IMR-90 (cell line): Measurements from ENCODE around the gene NUDCD3. TPM values are rescaled to one million over a fixed set of nuclear protein-coding genes. Genes with fewer than 3 reads are reported as not detected.
A peak's percentile ranks its signal among the peaks of the same experiment; 100 is the strongest.

ENCODE experiments used
- ATAC-seq: fragments of 200-7000 bp; cut with Tn5 transposase; 2 replicates; pipeline ENCODE4 v1.9.1; 2020; ENCODE audit warnings: low read depth, mild to moderate bottlenecking, moderate library complexity
- BruUV-seq: library from RNA; stranded (reverse); fragments of 400-500 nt; replicated peaks from 2 replicates; lab custom pipeline; 2021; lab: Mats Ljungman, UMichigan
- CTCF ChIA-PET: fragments of 300-600 bp; formaldehyde crosslinking; extraction: SDS; loops from one replicate; lab custom pipeline; 2021; ENCODE audit warnings: antibody characterized with exemption; lab: Yijun Ruan, JAX
- POLR2A ChIA-PET: fragments of 300-600 bp; sonication (Branson Sonifier 250); formaldehyde crosslinking; loops from one replicate; lab custom pipeline; 2022; ENCODE audit warnings: antibody characterized with exemption; ENCODE audit not compliant: unreplicated experiment; lab: Charles Lee
- DNase-seq: peaks from one replicate; pipeline ENCODE4 v3.0.0; 2013
- H2AFZ ChIP-seq: replicated peaks from 2 replicates; pipeline ENCODE3; 2013; ENCODE audit warnings: low read length, mild to moderate bottlenecking; ENCODE audit not compliant: poor library complexity
- H2AK5ac ChIP-seq: 2 replicates; pipeline ENCODE4 v1.6.1; 2013; ENCODE audit warnings: low read depth, low read length, inconsistent platforms
- H2AK9ac ChIP-seq: replicated peaks from 2 replicates; pipeline ENCODE3; 2013; ENCODE audit warnings: mild to moderate bottlenecking, low read depth, low read length, moderate library complexity; ENCODE audit not compliant: poor library complexity
- H2BK120ac ChIP-seq: 2 replicates; pipeline ENCODE4 v1.6.1; 2013; ENCODE audit warnings: low read depth, low read length, inconsistent platforms
- H2BK15ac ChIP-seq: 3 replicates; pipeline ENCODE4 v1.6.1; 2013; ENCODE audit warnings: low read depth, low read length, inconsistent platforms
- H2BK20ac ChIP-seq: 2 replicates; pipeline ENCODE4 v1.6.1; 2013; ENCODE audit warnings: low read depth, mild to moderate bottlenecking, inconsistent platforms, low read length, moderate library complexity
- H2BK5ac ChIP-seq: 2 replicates; pipeline ENCODE4 v1.6.1; 2013; ENCODE audit warnings: mild to moderate bottlenecking, low read depth, low read length, inconsistent platforms; ENCODE audit not compliant: poor library complexity, severe bottlenecking
- H3K14ac ChIP-seq: replicated peaks from 2 replicates; pipeline ENCODE4 v1.6.1; 2013; ENCODE audit warnings: low read depth, low read length, inconsistent platforms
- H3K18ac ChIP-seq: 2 replicates; pipeline ENCODE4 v1.6.1; 2013; ENCODE audit warnings: low read depth, low read length, control low read depth
- H3K23ac ChIP-seq: 2 replicates; pipeline ENCODE4 v1.6.1; 2013; ENCODE audit warnings: low read depth, low read length, inconsistent platforms
- H3K27ac ChIP-seq: 2 replicates; pipeline ENCODE4 v1.5.1; 2013; ENCODE audit warnings: mild to moderate bottlenecking, control low read depth, low read length; ENCODE audit not compliant: insufficient read depth
- H3K27me3 ChIP-seq: 2 replicates; pipeline ENCODE4 v1.6.1; 2013; ENCODE audit warnings: low read length; ENCODE audit not compliant: control insufficient read depth, insufficient read depth
- H3K36me3 ChIP-seq: 2 replicates; pipeline ENCODE4 v1.6.1; 2013; ENCODE audit warnings: low read length, mixed read lengths; ENCODE audit not compliant: control insufficient read depth, insufficient read depth
- H3K4ac ChIP-seq: 2 replicates; pipeline ENCODE4 v1.6.1; 2013; ENCODE audit warnings: low read depth, low read length, inconsistent platforms
- H3K4me1 ChIP-seq: 2 replicates; pipeline ENCODE4 v1.6.1; 2013; ENCODE audit warnings: low read length, mixed read lengths; ENCODE audit not compliant: control insufficient read depth, insufficient read depth
- H3K4me2 ChIP-seq: 2 replicates; pipeline ENCODE4 v1.6.1; 2013; ENCODE audit warnings: low read depth, mild to moderate bottlenecking, control low read depth, low read length, moderate library complexity
- H3K4me3 ChIP-seq: 2 replicates; pipeline ENCODE4 v1.5.1; 2013; ENCODE audit warnings: low read depth, mild to moderate bottlenecking, control low read depth, low read length, moderate library complexity; ENCODE audit not compliant: insufficient read depth
- H3K56ac ChIP-seq: 2 replicates; pipeline ENCODE4 v1.6.1; 2013; ENCODE audit warnings: low read length, inconsistent platforms; ENCODE audit not compliant: insufficient read depth; ENCODE audit errors: extremely low read depth
- H3K79me1 ChIP-seq, 2 experiments: 2 replicates each; pipeline ENCODE4 v1.6.1; 2013; ENCODE audit warnings: low read length in 2 of 2, inconsistent platforms in 1 of 2, low read depth in 1 of 2
- H3K9ac ChIP-seq: 2 replicates; pipeline ENCODE4 v1.6.1; 2013; ENCODE audit warnings: low read depth, low read length, control low read depth
- H3K9me1 ChIP-seq: 2 replicates; pipeline ENCODE4 v1.6.1; 2013; ENCODE audit warnings: low read length, inconsistent platforms; ENCODE audit not compliant: insufficient read depth
- H3K9me3 ChIP-seq: 2 replicates; pipeline ENCODE4 v1.6.1; 2013; ENCODE audit warnings: low read length; ENCODE audit not compliant: control insufficient read depth, insufficient read depth
- H4K20me1 ChIP-seq: 2 replicates; pipeline ENCODE4 v1.6.1; 2013; ENCODE audit warnings: low read length, inconsistent platforms; ENCODE audit not compliant: insufficient read depth
- H4K5ac ChIP-seq: 2 replicates; pipeline ENCODE4 v1.6.1; 2013; ENCODE audit warnings: mild to moderate bottlenecking, low read depth, low read length, control low read depth
- H4K8ac ChIP-seq, 2 experiments: 2 replicates each; pipeline ENCODE4 v1.6.1; 2013; ENCODE audit warnings: low read depth in 2 of 2, low read length in 2 of 2, control low read depth in 1 of 2, inconsistent platforms in 1 of 2
- H4K91ac ChIP-seq: 2 replicates; pipeline ENCODE4 v1.6.1; 2013; ENCODE audit warnings: low read depth, low read length, inconsistent platforms; ENCODE audit not compliant: insufficient read depth
- BHLHE40 ChIP-seq: fragments of 150-350 bp; IDR thresholded peaks from 2 replicates; pipeline ENCODE4 v1.6.1; 2016; ENCODE audit warnings: mild to moderate bottlenecking, low read depth, low read length
- CEBPB ChIP-seq: IDR thresholded peaks from 2 replicates; pipeline ENCODE4 v1.6.1; 2012; ENCODE audit warnings: low read depth, low read length, improper control_type of control experiment
- CHD1 ChIP-seq: IDR thresholded peaks from 2 replicates; pipeline ENCODE4 v1.6.1; 2012; ENCODE audit warnings: low read depth, low read length, improper control_type of control experiment
- ELK1 ChIP-seq: fragments of 150-350 bp; IDR thresholded peaks from 2 replicates; pipeline ENCODE4 v1.6.1; 2016; ENCODE audit warnings: low read depth, mild to moderate bottlenecking, low read length, moderate library complexity, borderline replicate concordance
- FOS ChIP-seq: fragments of 150-350 bp; IDR thresholded peaks from 2 replicates; pipeline ENCODE4 v1.6.1; 2016; ENCODE audit warnings: low read depth, low read length
- MAFK ChIP-seq: IDR thresholded peaks from 2 replicates; pipeline ENCODE4 v1.6.1; 2012; ENCODE audit warnings: low read depth, low read length, improper control_type of control experiment
- MAZ ChIP-seq: IDR thresholded peaks from 2 replicates; pipeline ENCODE4 v1.6.1; 2012; ENCODE audit warnings: low read depth, mild to moderate bottlenecking, low read length, improper control_type of control experiment, moderate library complexity, borderline replicate concordance
- MXI1 ChIP-seq: IDR thresholded peaks from 2 replicates; pipeline ENCODE4 v1.6.1; 2012; ENCODE audit warnings: low read depth, mild to moderate bottlenecking, low read length, moderate library complexity, borderline replicate concordance
- NFE2L2 ChIP-seq: fragments of 150-350 bp; IDR thresholded peaks from 2 replicates; pipeline ENCODE4 v1.6.1; 2016; ENCODE audit warnings: low read depth, mild to moderate bottlenecking, low read length
- POLR2A ChIP-seq: IDR thresholded peaks from 2 replicates; pipeline ENCODE4 v1.6.1; 2012; ENCODE audit warnings: mild to moderate bottlenecking, low read depth, low read length
- RAD21 ChIP-seq: IDR thresholded peaks from 2 replicates; pipeline ENCODE4 v1.6.1; 2012; ENCODE audit warnings: low read length, improper control_type of control experiment
- RCOR1 ChIP-seq: IDR thresholded peaks from 2 replicates; pipeline ENCODE4 v1.6.1; 2012; ENCODE audit warnings: mild to moderate bottlenecking, low read length, improper control_type of control experiment; ENCODE audit not compliant: insufficient replicate concordance
- SMC3 ChIP-seq: fragments of 150-350 bp; IDR thresholded peaks from 2 replicates; pipeline ENCODE4 v1.6.1; 2016; ENCODE audit warnings: low read depth, mild to moderate bottlenecking, antibody characterized with exemption, low read length, moderate library complexity
- USF2 ChIP-seq: fragments of 150-350 bp; IDR thresholded peaks from 2 replicates; pipeline ENCODE4 v1.6.1; 2017; ENCODE audit warnings: mild to moderate bottlenecking, antibody characterized with exemption, low read length, low read depth
- WGBS, 2 experiments: methylation state at CpG; one replicate each; pipeline versions ENCODE4 v1.1.5 to v1.1.7; 2013; ENCODE audit warnings: missing lambda C conversion rate in 2 of 2; ENCODE audit not compliant: insufficient read length in 1 of 2; ENCODE audit errors: extremely low coverage in 2 of 2; 5-methylcytosine and 5-hydroxymethylcytosine counted together
- dilution Hi-C: fragments of 300-500 bp; cut with HindIII; formaldehyde crosslinking; loops from one replicate; pipeline ENCODE4 v1.14.3; 2018; ENCODE audit warnings: low sequenced_read_pairs; ENCODE audit not compliant: unreplicated experiment
- in situ Hi-C: fragments of 300-500 bp; cut with MboI; formaldehyde crosslinking; loops from 3 replicates; pipeline ENCODE4 v1.14.3; 2019; ENCODE audit warnings: low sequenced_read_pairs, inconsistent platforms, mixed read lengths
- intact Hi-C: fragments of 100-400 bp; cut with micrococcal nuclease; formaldehyde crosslinking; loops from 2 replicates; pipeline ENCODE4 v1.10.0; 2022
- polyA plus RNA-seq, 3 experiments: library from polyadenylated mRNA; depleted of rRNA; stranded (reverse); fragments of >200 nt; gene quantifications; 2 replicates each; pipeline ENCODE4 v1.2.3, GENCODE V29; 2012; ENCODE audit warnings: low replicate concordance in 1 of 3
- total RNA-seq: library from RNA; depleted of rRNA; stranded (reverse); fragments of >200 nt; gene quantifications from 2 replicates; pipeline ENCODE4 v1.2.3, GENCODE V29; 2012
- TF ChIP-seq, protein P1 (sequence below): conservative IDR thresholded peaks from 2 replicates; pipeline ENCODE4 v1.5.1; 2012; ENCODE audit warnings: mild to moderate bottlenecking, low read depth, low read length, improper control_type of control experiment

Gene NUDCD3
- total and polyA plus RNA-seq, 2 of the 4 experiments (the other 2 are of a cell fraction), result 49.5 to 76.0 TPM

DNA sequence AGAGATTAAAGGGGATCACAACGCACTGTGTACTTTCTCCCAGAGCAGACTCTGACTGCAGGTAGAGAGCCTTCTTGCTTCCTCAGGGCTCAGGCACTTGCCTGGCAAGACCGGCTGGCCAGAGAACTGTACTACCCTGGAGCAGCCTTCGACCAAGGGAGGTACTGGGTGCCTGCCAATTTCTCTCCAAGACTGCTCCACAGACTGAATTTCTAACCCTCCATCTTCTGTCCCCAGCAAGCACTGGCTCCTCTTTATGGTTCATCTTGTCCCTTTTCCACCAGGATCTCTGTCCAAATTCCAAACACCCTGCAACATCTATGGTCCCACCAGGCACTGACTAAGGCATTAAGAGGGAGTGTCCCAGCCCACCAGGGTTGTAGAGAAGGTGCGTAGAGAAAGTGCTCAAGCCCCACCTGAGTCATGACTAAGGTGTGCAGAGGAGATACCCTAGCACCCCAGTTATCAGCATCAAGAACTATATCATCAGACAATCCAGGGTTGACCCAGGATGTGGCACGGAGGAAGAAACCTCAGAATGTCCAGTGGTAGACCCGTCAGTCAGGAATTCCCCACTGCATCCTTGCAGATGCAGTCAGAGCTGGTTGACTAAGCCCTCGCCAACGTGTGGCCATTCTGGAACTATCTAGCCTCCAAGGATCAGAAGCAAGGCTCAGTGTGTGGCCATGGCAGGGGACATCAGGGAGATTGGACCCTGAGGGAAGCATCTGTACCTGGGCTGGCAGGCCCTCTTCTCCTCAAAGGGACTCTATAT lies 104.1 kb downstream of the NUDCD3 start:
- CTCF ChIA-PET, result interaction anchor here (1.5 kb wide), 1 partner anchor 29 kb away, joined by 4 read pairs; no protein-coding TSS in a partner anchor
- H3K4me1 ChIP-seq, result peaks cover 28% of the 10 kb centered on the region
- in situ Hi-C loops, result no loop called here
- H3K4me2 ChIP-seq, result no peak overlapping the region
- no peak overlapping the region for H2BK120ac ChIP-seq
- H3K23ac ChIP-seq, result peak overlapping the region; percentile 29; the same call in 1 of the 2 replicates
- H4K8ac ChIP-seq, result no peak overlapping the region
- peaks cover 9% of the 10 kb centered on the region; the same call in 1 of the 2 replicates for H4K20me1 ChIP-seq
- BruUV-seq, result no TSS peak
- no peak overlapping the region for H3K27ac ChIP-seq
- DNase-seq (peak; percentile 24), ATAC-seq (no peak)
- H3K14ac ChIP-seq, result no peak overlapping the region
- WGBS, 2 experiments, result 87% methylated on average over 4 of the region's 8 CpGs; no CpG with 5 or more reads in 1 of the 2 experiments
- H3K36me3 ChIP-seq, result peaks cover 49% of the 10 kb centered on the region
- no peak overlapping the region for H2AFZ ChIP-seq
- no peak overlapping the region for H2BK5ac ChIP-seq
- no peaks in the 10 kb centered on the region for H3K9me3 ChIP-seq
- H3K4me3 ChIP-seq, result no peak overlapping the region
- H2BK20ac ChIP-seq, result no peak overlapping the region
- H2BK15ac ChIP-seq, result no peak overlapping the region
- peak overlapping the region; percentile 29 for H3K4ac ChIP-seq
- H4K91ac ChIP-seq, result no peak overlapping the region
- no peak overlapping the region for H2AK5ac ChIP-seq
- H3K9ac ChIP-seq, result no peak overlapping the region
- no peak overlapping the region for H4K5ac ChIP-seq
- H3K56ac ChIP-seq, result no peak overlapping the region
- peaks cover 7 to 75% of the 10 kb centered on the region in 2 experiments; a peak in 3 of 4 replicates for H3K79me1 ChIP-seq
- H3K9me1 ChIP-seq, result peaks cover 67% of the 10 kb centered on the region
- H2AK9ac ChIP-seq, result no peak overlapping the region
- intact Hi-C loops, result no loop called here
- no peaks in the 10 kb centered on the region for H3K27me3 ChIP-seq
- dilution Hi-C loops, result no loop called here
- POLR2A ChIA-PET, result no interaction called here
- H3K18ac ChIP-seq, result no peak overlapping the region
- TF ChIP-seq MAZ (no peak), SMC3 (no peak), NFE2L2 (no peak), USF2 (no peak), ELK1 (no peak), POLR2A (no peak), RCOR1 (no peak), MXI1 (no peak), MAFK (no peak), BHLHE40 (no peak), RAD21 (no peak), CEBPB (no peak), FOS (no peak), CHD1 (no peak)
- TF ChIP-seq, protein P1, sequence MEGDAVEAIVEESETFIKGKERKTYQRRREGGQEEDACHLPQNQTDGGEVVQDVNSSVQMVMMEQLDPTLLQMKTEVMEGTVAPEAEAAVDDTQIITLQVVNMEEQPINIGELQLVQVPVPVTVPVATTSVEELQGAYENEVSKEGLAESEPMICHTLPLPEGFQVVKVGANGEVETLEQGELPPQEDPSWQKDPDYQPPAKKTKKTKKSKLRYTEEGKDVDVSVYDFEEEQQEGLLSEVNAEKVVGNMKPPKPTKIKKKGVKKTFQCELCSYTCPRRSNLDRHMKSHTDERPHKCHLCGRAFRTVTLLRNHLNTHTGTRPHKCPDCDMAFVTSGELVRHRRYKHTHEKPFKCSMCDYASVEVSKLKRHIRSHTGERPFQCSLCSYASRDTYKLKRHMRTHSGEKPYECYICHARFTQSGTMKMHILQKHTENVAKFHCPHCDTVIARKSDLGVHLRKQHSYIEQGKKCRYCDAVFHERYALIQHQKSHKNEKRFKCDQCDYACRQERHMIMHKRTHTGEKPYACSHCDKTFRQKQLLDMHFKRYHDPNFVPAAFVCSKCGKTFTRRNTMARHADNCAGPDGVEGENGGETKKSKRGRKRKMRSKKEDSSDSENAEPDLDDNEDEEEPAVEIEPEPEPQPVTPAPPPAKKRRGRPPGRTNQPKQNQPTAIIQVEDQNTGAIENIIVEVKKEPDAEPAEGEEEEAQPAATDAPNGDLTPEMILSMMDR, result no peak
